Myocyte (in vitro differentiated cells): Measurements from ENCODE around the gene PODNL1. TPM values are rescaled to one million over a fixed set of nuclear protein-coding genes. Genes with fewer than 3 reads are reported as not detected.
"Not testable (repeated sequence)": the region's sequence is repeated elsewhere in the genome, so short reads cannot be mapped to it uniquely, and the experiment has no call there.

Experiments used
- DNase-seq: peaks from one replicate; pipeline ENCODE4 v3.0.0-alpha.2; 2012; ENCODE audit warnings: low read depth
- total RNA-seq: library from RNA; depleted of rRNA; stranded (reverse); fragments of >200 nt; gene quantifications from 2 replicates; pipeline ENCODE4 v1.2.3, GENCODE V29; 2014

PODNL1 gene
- total RNA-seq, 1 donor from 2014 or later, result 2.0 TPM

DNA sequence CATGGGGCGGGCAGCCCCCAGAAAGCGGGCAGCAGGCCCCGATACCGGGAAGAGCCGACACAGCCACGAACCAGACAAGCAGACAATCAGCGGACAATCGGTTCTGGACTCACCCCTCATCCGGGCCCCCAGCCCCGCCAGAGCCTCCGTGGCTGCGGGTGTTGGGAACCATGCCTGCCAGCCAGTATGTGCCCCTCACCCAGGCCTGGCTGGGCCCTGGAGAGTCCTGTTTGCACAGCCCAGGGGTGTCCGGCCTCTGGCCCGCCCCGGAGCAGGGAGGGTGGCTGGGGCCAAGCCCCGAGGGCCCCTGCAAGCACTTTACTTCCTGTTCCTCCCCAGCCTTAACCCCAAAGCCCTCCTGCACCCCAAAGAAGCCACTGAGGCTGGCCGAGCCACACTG is 7.8 kb downstream of the PODNL1 start:
- no peak for DNase-seq

DNA sequence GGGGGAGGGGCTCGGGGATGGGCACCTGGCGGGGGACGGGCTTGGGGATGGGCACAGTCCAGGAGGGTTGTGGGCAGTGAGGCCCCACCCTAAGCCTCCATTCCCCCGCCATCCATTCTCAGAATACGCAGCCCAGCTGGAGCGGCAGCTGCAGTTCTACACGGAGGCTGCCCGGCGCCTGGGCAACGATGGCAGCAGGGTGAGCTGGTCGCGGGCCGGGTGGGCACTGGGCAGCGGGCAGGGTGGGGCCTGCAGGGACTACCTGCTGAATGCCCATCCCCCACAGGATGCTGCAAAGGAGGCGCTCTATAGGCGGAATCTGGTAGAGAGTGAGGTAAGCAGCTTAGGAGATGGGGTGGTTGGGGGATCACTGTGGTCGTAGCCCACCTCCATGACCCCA is 8.3 kb downstream of the PODNL1 start:
- no peak for DNase-seq

DNA sequence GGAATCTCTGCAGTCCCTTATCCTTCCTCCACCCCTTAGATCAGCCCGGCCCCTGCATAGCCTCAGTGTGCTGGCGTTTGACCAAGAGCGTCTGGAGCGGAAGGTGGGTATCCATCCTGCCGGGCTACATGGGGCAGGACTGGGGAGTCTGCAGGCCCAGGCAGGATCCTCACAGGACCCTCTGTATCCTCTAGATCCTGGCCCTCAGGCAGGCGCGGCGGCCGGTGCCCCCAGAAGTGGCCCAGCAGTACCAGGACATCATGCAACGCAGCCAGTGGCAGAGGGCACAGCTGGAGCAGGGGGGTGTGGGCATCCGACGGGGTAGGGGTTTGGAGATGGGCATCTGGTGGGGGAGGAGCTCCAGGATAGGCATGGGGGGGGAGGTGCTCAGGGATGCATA is 8.9 kb downstream of the PODNL1 start:
- no peak for DNase-seq

DNA sequence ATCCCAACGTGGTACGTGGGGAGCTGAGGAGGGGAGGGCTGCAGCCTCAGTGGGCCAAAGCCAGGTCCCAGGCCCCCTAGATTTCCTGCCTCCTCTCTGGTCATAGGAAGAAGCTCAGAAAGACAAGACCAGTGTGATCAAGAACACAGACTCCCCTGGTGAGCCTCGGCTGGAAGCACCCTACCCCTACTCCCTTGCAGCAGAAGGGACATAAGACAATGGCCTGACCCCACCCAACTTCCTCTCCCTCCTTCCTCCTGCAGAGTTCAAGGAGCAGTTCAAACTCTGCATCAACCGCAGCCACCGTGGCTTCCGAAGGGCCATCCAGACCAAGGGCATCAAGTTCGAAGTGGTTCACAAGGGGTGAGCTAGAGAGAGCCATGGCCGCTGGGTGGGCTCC is 11.5 kb downstream of the PODNL1 start:
- no peak for DNase-seq

DNA sequence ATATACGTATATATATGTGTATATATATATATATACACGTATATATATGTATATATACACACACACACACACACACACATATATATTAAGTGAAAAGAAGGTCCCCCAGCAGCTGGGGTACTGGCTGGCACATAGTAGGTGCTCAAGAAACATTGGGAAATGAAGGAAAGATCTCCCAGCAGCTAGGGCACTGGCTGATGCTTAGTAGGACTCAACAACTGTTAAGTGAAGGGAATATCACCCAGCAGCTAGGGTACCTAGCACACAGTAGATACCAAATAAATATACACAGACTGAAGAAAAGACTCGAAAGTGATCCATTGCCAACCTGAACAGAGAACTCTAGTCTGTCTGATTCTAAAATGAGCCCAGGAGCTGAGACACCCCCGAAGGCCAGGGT is 12.2 kb downstream of the PODNL1 start:
- no peak for DNase-seq

DNA sequence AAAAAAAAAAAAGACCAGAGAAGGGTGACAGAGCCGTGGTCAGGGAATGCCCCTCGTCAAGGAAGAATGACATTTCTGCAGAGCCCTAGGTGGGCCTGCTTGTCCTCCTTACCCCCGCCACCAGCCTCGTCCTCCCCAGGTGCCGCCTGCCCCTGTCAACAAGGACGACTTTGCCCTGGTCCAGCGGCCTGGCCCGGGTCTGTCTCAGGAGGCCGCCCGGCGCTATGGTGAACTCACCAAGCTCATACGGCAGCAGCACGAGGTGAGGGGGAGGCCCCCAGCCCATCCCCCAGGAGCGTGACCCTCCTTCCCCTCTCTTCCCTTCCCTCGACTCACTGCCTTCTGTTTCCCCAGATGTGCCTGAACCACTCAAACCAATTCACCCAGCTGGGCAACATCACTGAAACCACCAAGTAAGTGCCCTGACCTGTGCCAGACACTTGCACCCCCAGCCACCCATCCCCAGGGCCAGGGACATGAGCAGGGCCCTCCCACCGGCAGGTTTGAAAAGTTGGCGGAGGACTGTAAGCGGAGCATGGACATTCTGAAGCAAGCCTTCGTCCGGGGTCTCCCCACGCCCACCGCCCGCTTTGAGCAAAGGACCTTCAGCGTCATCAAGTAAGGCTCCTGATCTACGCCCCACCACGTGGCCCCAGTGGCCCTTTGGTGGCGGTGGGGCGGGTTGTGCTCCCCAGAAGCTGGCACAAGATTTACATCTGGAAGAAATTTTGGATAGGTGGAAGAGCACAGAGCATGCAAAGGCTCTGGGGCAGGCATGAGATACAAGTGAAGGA is 14.8 kb downstream of the PODNL1 start:
- DNase-seq, result no peak

DNA sequence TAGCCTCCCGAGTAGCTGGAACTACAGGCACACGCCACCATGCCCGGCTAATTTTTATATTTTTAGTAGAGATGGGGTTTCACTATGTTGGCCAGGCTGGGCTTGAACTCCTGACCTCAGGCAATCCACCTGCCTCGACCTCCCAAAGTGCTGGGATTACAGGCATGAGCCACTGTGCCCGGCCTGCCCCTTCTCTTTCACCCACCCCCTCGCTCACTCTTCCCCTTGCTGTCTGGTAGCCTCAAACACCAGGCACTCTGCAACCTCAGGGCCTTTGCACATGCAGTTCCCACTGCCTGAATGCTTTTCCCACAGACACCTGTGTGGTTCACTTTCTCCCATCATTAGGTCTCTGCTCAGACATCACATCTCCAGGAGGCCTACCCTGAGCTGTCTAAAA is 16.1 kb downstream of the PODNL1 start:
- DNase-seq, result not testable (repeated sequence)

DNA sequence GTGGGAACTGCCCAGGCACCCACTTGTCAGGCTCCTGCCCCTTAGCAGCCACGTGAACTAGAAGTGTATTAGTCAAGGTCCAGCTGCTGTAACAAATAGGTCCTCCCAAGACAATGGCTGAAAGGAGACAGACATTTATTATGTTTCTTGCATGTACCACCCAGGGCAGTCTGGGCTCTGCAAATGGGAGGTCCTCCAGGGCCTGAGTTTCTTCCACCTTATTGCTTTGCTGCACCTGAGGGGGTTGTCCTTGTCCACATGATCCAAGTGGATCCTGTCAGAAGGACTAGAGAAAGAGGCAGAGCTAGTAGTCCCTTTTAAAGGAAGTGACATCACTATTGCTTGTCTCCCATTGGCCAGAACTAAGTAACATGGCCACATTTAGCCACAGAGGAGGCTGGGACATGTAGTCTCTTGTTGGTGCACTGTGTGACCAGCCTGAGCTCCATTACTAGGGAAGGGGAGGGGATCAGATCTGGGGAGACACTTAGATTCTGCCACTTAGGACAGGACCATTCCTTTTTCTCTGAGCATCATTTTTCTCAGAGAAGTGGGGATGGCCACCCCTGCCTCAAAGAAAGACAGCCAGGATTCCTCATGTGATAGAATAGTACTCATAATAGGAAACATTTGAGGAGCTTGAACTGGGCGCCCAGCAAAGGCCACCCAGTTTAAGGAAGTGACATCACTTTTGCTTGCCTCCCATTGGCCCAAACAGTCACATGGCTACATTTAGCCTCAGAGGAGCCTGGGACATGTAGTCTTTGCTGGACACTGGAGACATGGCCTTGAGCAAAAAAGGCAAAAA is 17.1 kb downstream of the PODNL1 start:
- no peak for DNase-seq

DNA sequence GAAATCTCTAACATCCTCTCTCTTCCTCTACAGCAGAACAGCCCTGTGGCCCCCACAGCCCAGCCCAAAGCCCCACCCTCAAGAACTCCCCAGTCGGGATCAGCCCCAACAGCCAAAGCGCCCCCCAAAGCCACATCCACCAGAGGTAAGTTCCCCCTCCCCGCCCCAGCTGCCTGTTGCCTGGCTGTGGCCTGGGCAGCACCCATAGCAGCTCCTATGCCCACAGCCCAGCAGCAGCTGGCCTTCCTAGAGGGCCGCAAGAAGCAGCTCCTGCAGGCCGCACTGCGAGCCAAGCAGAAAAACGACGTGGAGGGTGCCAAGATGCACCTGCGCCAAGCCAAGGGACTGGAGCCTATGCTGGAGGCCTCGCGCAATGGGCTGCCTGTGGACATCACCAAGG is 17.7 kb downstream of the PODNL1 start:
- no peak for DNase-seq

DNA sequence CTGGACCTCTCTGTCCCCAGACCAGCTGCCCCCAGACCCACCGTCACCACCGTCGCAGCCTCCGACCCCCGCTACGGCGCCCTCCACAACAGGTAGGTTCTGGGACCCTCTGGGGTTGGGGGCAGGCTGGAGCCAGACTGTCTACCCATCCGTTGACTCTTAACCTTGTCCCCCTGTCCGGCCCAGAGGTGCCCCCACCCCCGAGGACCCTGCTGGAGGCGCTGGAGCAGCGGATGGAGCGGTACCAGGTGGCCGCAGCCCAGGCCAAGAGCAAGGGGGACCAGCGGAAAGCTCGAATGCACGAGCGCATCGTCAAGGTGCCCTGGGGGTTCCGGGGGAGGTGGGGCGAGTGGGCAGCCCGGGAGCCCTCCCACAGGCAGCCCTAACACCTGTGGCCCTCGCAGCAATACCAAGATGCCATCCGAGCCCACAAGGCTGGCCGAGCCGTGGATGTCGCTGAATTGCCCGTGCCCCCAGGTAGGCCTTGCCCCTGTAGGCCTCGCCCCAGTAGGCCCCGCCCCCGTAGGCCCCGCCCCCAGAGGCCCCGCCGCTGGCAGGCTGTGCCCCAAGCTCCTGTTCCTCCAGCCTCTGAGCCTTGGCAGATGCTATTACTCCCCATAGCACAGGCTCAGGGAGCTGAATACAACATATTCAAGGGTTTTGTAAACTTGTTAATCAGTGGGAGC is 19.3 kb downstream of the PODNL1 start:
- no peak for DNase-seq

DNA sequence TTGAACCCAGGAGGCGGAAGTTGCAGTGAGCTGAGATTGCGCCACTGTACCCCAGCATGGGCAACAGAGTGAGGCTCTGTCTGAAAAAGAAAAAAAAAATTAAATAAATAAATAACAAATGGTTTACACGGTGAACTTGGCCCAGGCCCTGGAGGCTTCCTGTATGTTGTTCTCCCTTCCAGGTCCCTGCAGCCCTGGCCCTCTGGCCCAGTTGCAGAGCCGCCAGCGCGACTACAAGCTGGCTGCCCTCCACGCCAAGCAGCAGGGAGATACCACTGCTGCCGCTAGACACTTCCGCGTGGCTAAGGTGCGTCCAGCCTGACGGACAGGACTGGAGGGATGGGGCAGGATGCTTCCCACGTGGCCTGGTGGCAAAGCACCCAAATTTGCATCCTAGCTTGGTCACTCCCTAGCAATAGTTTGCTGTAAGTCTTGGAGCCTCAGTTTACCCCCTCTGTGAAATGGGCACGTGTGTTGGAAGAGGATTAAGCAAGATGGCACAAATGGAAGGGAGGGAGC is 20.3 kb downstream of the PODNL1 start:
- DNase-seq, result no peak

DNA sequence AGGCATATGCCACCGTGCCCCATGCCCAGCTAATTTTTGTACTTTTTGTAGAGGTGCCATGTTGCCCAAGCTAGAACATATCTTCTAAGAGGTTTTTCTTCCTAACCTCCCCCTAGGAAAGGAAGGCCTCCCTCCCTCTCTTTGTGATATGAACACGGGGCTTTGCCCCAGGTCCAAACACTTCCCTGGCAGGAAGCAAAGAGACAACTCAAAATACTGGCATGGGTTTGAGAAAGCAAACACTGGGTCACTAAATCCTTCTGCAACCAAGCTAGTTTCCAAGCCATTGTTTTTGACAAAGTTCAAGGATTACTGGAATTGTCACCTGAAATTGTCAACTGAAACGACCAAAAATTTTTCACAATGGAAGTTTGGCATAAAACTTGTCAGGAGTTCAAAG is 23.4 kb downstream of the PODNL1 start:
- DNase-seq, result no peak

DNA sequence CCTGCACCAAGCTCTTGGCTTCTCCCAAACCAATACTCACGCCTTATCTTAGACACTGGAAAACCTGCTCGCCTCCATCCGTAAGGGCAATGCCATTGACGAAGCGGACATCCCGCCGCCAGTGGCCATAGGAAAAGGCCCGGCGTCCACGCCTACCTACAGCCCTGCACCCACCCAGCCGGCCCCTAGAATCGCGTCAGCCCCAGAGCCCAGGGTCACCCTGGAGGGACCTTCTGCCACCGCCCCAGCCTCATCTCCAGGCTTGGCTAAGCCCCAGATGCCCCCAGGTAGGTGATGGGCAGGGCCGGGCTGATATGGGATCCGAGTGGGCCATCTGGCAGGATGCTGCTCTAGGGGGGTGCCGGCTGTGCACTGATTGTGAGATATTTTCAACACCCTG is 24.9 kb downstream of the PODNL1 start:
- no peak for DNase-seq

DNA sequence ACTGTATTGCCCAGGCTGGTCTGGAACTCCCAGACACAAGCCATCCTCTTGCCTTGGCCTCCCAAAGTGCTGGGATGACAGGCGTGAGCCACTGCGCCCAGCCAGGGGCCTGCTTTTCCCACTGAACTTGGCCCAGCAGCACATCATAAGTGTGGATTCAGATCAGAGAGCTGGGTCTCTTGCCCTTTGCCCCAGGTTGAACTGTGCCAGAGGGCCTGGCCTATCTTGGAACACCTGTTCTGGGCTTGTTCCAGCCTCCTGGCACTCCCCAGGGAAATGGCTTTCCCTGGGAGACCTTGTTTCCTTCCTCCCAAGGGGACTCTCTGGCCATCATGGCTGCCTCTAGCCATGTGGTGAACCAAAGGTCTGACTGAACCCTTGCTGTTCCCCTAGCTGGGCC is 28.8 kb downstream of the PODNL1 start:
- DNase-seq, result no peak

DNA sequence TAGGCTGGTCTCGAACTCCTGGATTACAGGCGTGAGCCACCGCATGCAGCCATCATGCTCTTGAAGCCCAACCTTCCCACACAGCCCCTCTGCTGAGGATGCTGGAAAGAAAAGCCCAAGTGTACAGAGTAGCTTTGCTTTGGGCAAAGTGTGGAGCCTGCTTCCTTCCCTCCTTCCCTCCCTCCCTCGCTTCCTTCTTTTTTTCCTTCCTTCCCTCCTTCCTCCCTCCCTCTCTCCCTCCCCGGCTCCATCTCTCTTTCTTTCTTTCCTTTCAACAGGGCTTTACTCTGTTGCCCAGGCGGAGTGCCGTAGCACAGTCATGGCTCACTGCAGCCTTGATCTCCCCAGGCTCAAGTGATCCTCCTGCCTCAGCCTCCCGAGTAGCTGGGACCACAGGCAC is 29.5 kb downstream of the PODNL1 start:
- DNase-seq, result no peak

DNA sequence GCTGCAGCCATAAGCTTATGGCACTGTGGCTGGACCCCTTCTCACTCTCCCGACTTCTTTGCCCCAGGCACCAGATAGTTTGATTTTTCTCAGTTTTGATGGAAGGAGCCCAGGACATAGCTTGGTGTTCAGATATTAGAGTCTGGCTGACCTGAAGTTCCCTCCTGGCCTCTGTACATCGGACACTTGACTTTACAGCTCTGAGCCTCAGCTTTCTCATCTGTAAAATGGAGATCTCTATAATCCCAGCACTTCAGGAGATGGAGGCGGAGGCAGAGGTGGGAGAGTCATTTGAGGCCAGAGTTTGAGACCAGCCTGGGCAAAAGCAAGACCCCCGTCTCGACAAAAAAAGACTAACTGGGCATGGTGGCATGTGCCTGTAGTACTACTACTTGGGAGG is 31.3 kb downstream of the PODNL1 start:
- DNase-seq, result no peak

DNA sequence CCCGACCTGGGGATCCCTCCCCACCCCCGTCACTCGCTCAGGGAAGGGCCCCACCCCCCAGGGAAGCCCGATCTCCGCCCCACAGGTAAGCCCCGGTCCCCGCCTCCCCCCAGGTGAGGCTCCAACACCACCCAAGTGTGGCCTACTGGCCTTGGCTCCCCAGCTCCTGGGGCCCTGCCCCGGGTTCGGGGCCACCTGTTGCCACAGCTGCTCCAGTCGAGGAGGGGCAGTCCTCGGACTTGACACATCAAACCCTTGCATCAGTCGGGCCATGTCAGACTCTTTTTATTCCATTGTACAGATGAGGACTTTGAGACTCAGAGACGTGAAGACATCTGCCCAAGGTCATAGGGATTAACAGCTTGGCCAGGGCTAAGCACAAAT is 31.7 kb downstream of the PODNL1 start:
- peak; percentile 33 for DNase-seq

DNA sequence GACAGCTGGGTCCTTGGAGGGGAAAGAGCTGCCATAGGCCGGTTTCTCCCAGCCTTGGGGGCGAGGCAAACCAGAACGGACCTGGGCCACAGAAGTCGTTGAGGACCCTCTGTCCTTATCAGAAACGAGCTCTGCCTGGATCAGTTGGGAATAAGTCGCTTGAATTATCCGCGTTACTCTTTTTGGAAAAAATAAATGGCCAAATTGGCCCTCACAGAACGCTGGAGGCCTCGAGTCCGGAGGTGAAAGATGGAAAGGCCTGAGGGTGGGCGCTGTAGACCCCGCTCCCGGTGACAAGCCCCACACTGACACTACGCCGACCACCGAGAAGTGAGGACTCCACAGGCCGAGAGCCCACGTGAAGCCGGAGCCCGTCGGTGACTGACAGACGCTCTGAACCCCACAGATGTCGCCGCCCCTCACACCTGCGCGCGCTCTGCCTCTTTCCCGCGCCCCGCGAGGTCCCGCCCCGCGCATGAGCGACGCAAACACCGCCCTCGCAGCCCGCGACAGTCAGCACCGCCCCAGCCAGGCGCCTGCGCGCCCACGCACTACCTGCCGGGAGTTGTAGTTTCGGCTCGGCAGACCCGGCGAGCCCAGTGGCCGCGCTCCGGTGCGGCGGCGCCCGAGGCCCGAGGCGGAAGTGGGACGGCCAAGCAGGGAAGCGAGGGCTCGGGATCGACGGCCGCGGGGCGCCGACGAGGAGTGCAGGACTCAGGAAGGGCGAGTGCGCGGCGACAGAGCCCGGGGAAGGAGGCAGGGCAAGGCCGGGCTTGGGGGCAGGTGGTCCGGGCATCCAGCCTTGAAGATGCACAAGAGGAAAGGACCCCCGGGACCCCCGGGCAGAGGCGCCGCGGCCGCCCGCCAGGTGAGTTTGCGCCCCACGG is 32.3 kb downstream of the PODNL1 start, which contains the start of the genes BRME1 and CC2D1A:
BRME1 (minus strand) TSS at position 484 of the 887 bp plus-strand sequence. CDS start 1,225 bp downstream, outside the sequence.
CC2D1A (plus strand) TSS at position 568 of the 887 bp plus-strand sequence; CDS start at position 809, 241 bp downstream.
- DNase-seq, result peak; percentile 87

DNA sequence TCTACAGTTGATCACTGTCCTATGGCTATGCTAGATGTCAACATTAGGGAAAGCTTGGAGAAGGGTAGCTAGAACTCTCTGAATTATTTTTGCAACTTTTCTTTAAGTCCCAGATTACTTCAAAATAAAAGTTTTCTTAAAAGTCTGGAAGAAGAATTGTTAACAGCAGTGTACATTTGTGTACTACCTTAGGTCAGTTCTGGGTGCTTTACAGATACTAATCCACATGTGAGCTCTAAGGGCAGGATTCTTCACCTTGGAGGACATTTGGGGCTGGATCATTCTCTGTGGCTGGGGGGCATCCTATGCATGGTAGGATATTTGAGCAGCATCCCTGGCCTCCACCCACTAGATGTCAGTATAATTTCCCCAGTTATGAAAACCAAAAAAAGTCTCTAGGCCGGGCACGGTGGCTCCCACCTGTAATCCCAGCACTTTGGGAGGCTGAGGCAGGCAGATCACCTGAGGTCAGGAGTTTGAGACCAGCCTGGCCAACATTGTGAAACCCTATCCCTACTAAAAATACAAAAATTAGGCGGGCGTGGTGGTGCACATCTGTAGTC is 35.1 kb downstream of the PODNL1 start:
- no peak for DNase-seq

DNA sequence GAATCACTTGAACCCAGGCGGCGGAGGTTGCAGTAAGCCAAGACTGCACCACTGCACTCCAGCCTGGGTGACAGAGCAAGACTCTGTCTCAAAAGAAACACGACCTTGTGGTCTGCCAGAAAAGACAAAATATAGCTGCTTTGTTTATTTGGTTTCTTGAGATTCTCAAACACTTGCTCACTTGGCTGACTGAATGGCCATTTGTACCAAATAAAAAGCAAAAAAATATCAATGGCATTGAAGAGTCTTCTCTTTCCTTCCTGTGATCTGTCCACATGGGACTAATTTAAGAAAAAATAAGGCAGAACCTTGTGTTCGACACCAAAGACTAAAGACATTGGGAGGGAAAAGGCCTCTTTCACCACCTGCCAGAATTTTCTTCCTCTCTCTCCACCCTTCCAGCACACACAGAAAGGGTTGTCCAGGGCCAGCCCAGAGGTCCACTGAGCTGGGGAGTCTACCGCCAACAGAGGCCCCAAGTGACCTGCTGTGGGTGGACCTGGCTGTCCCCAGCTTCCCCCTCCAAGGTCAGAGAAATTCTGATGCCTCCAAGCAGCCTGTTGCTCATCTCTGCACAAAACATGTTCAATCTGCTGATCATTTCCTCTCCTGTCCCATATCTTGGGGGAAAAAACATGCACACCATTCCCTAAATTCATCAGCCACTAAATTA is 38.2 kb downstream of the PODNL1 start:
- no peak for DNase-seq
